GM03348 (cell line): ENCODE measurements around the gene PRRG3.

Experiments used
- DNase-seq: peaks from one replicate; pipeline ENCODE4 v3.0.0; 2012; ENCODE audit warnings: low spot score

The PRRG3 gene

GRCh38 chrX:151743651-151744470, 48.6 kb downstream of the PRRG3 start:
- no peak for DNase-seq

GRCh38 chrX:151745651-151746050, 50.4 kb downstream of the PRRG3 start:
- DNase-seq, result no peak

DNA sequence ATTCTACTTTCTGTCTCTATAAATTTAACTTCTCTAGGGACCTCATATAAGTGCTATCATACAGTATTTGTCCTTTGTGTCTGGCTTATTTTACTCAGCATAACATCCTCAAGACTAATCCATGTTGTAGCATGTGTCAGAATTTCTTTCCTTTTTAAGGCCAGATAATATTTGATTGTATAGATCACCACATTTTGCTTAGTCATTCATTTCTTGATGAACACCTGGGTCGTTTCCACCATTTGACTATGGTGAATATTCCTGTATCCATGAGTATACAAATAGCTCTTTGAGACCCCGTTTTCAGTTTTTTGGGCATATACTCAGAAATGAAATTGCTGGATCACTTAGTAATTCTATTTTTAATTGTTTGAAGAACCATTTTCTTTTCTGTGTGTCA, 51.2 kb downstream of the PRRG3 start:
- no peak for DNase-seq

- no peak for DNase-seq
Measured at GRCh38 chrX:151750511-151750910, 55.3 kb downstream of the PRRG3 start.

GRCh38 chrX:151752847-151753246, 57.6 kb downstream of the PRRG3 start:
- DNase-seq, result no peak

DNA sequence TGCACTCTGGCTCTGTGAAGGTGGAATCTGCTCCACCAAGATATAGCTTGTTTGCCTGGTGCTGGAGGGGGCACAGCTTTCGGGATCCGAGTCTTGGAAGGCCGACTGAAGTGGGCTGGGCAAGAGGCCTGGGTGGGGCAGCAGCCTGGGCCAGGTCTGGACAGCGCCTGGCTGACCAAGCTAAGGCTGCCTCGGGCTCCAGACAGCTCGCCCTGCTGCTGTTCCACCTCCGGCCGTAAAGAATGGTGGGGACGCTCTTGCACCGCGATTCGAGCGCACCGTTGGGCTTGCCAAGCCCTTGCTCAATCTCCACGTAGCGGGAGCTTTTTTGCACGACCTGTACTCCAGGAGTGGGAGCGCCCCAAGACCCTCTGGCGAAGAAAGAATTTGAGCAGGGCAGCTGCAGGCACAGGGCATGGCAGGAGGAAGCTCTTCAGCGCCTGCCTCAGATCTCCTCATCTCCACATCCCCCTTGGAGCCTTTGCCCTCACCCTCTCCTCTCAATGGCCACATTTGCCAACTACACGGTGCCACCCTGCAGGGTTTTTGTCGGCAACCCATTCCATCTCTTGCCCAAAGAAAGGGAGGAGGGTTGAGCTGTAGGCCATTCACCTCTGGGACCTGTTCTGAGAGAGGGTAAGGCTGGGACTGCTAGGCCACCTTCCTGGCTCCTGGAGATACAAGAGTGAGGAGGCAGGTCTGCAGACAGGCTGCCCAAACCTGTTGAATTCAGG, 58.2 kb downstream of the PRRG3 start:
- DNase-seq, result peak; percentile 74

GRCh38 chrX:151754047-151754429, 58.8 kb downstream of the PRRG3 start:
- DNase-seq, result peak; percentile 72

DNA sequence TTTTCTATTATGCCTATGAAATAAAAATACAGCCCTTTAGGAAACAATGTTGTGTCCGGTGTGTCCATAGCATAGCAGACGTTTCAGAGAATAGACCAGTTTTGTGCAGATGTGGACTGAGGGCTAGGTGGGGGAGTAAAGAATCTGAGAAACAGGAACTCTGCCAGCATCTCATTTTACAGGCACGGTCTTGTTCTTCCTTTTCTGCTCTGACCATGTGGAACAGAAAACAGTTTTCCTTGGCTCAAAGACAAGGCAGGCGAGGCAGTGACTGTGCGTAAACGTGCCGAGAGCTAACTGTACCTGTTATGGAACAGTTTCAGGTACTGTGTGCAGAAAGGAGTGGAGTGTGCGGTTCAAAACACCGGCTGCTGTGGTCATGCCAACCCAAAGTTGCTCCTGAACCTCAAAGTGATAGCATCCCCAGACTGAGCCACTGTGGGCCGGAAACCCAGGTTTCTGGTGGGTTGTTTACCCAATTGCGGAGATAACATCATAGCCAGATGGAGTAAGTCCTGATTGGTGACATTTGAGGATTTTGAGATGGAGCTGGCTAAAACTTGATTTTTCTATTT, 59.5 kb downstream of the PRRG3 start:
- no peak for DNase-seq
